Measurements from ENCODE around the gene TMEM240. TPM values are rescaled to one million over a fixed set of nuclear protein-coding genes. Genes with fewer than 3 reads are reported as not detected.

The TMEM240 gene
- total and polyA plus RNA-seq, 2 of the 8 experiments (the other 6 are each of a cell fraction or from before 2014, with no cell fraction given), result 3.6 to 5.7 TPM

DNA sequence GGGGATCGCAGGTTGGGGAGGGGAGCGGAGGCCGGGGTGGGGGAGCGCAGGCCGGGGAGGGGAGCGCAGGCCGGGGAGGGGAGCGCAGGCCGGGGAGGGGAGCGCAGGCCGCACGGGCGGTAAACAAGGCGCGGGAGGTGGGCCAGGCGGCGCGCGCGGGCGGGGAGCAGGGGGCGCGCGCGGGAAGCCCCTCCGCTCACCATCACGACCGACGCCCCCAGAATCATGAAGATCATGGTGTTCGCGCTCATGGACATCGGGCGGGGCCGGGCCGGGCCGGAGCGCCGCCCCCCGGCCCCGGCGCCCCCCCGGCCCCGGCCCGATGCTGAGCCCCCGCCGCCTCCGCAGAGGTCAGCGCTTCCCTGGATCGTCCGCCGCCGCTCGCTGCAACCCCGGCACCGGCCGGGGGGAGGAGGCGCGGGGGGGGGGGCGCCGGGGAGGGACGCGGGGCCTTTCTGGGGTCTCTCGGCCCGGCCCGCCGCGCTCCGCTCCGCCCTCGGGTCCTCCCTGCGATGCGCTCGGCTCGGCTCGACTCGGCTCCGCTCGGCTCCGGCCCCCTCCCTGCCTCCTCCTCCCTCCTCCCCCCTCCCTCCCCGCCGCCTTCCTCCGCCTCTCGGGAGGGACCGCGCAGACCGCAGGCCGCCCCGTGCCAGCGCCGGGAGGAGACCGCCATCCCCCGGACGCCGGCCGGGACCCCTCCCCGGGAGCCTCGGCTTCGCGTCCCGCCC is at the start of gene TMEM240 (continued):
- no peak for TF ChIP-seq SIRT6 (IDR thresholded peaks at IDR 0.05; ENCODE audit: low read length)
- no peak for TF ChIP-seq SRF (IDR thresholded peaks at IDR 0.05; ENCODE audit: low read depth, low read length)
